ENCODE measurements around the gene CHRNA4.

DNA sequence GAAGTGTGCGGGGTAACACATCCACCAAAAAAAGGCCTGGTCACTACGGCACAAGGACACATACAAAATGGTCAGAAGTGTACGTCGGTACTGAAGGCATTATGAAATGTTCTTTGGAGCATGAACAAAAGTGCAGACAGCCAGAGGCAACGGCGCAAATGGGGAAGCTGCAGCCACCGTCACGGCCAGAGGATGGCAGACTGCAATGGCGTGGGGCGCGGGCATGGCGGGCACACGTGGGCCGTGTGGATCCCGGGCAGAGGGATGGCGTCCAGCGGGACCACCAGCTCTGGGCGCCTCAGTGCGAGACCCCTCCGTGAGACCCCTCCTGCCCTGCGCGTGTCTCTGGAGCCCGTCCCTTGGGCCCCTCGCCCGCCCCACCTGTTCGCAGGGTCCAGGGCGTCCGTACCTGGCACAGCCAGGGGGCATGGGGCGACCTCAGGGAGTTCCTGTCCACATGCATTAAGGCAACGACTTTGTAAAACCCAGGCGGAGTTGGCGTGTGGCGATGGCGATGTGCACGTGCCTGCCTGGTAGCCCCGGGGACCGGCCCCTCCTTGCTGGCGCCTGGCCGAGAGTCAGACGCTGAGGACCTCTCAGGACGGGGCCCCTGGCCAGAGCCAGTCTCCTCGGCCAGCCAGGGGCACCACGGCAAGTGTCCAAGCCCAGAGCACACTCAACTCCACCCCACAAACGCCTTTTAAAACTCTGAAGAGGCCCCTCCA, 39.5 kb upstream of the CHRNA4 start:
- TF ChIP-seq, protein P1, sequence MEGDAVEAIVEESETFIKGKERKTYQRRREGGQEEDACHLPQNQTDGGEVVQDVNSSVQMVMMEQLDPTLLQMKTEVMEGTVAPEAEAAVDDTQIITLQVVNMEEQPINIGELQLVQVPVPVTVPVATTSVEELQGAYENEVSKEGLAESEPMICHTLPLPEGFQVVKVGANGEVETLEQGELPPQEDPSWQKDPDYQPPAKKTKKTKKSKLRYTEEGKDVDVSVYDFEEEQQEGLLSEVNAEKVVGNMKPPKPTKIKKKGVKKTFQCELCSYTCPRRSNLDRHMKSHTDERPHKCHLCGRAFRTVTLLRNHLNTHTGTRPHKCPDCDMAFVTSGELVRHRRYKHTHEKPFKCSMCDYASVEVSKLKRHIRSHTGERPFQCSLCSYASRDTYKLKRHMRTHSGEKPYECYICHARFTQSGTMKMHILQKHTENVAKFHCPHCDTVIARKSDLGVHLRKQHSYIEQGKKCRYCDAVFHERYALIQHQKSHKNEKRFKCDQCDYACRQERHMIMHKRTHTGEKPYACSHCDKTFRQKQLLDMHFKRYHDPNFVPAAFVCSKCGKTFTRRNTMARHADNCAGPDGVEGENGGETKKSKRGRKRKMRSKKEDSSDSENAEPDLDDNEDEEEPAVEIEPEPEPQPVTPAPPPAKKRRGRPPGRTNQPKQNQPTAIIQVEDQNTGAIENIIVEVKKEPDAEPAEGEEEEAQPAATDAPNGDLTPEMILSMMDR (IDR thresholded peaks at IDR 0.05): no peak
- no peak for TF ChIP-seq POLR2A (IDR thresholded peaks at IDR 0.05)
